ENCODE measurements around the gene CEP104.

CEP104 gene

GRCh38 chr1:3762151-3762872 is 94.7 kb downstream of the CEP104 start:
- Histone ChIP-seq H3K27ac (replicated peaks) (no peak overlapping the region), H3K4me3 (replicated peaks; ENCODE audit: insufficient read depth, low read length) (no peak overlapping the region), H3K27me3 (ENCODE audit: insufficient read depth, poor library complexity, severe bottlenecking) (peaks cover 5% of the 10 kb centered on the region)
- no peak for TF ChIP-seq SPI1 (IDR thresholded peaks at IDR 0.05; ENCODE audit: borderline replicate concordance, low read depth)
- no peak for TF ChIP-seq CTCF (IDR thresholded peaks at IDR 0.05; ENCODE audit: insufficient read depth, low read length)
- no peak for TF ChIP-seq REST (IDR thresholded peaks at IDR 0.05; ENCODE audit: insufficient replicate concordance, low read depth)
- TF ChIP-seq GABPA (IDR thresholded peaks at IDR 0.05; ENCODE audit: low read depth): no peak
- TF ChIP-seq POLR2AphosphoS5 (IDR thresholded peaks at IDR 0.05; ENCODE audit: low read depth): no peak
- DNase-seq (ENCODE audit: low read depth in 1 of 2, low spot score in 1 of 2): no peak

All from HL-60 (cell line).